ENCODE data around the gene XKR3.
"Not testable (repeated sequence)": the region's sequence is repeated elsewhere in the genome, so short reads cannot be mapped to it uniquely, and the experiment has no call there.

The XKR3 gene

DNA sequence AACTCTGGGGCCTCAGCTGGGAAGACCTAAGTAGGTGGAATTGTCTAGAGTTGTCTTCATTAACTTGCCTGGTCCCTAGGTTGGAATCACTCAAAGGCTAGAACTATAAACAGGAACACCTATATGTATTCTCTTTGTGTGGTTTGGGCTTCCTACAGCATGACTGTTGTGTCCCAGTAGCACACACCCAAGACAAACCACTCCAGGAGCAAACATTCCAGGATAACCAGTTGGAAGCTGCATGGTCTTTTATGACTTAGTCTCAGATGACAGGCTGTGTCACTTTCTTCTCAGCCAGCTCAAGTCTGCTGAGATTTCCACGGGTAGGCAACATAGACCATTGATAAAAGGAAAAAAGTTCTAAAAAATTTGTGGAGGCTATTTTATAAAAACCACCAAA lies 90.9 kb downstream of the XKR3 start:
- H3K27ac ChIP-seq (ENCODE audit: low read depth, low read length); H3K4me3 ChIP-seq (ENCODE audit: low read depth in 1 of 2, low read length in 2 of 2); H3K27me3 ChIP-seq (ENCODE audit: control insufficient read depth in 1 of 2, insufficient read depth in 2 of 2, low read length in 2 of 2); H3K9me3 ChIP-seq (ENCODE audit: low read length); H3K4me1 ChIP-seq (ENCODE audit: insufficient read depth, low read length); H3K36me3 ChIP-seq (ENCODE audit: insufficient read depth, low read length); H3K9ac ChIP-seq (ENCODE audit: low read length): not testable (repeated sequence)

Data from muscle layer of colon (tissue), 2 donors.